ENCODE results near the gene GDAP2.
"Not testable (repeated sequence)": the region's sequence is repeated elsewhere in the genome, so short reads cannot be mapped to it uniquely, and the experiment has no call there.

The GDAP2 gene

GRCh38 chr1:117899801-117900200 lies 29.6 kb downstream of the GDAP2 start:
- no peak for DNase-seq

GRCh38 chr1:117897551-117897950 lies 31.9 kb downstream of the GDAP2 start:
- DNase-seq = no peak

- DNase-seq = peak; percentile 65
Observed at GRCh38 chr1:117895482-117896114, 33.8 kb downstream of the GDAP2 start.

- no peak for DNase-seq
Observed at GRCh38 chr1:117894078-117894477, 35.3 kb downstream of the GDAP2 start.

- DNase-seq = no peak
Observed at GRCh38 chr1:117892512-117892911, 36.9 kb downstream of the GDAP2 start.

DNA sequence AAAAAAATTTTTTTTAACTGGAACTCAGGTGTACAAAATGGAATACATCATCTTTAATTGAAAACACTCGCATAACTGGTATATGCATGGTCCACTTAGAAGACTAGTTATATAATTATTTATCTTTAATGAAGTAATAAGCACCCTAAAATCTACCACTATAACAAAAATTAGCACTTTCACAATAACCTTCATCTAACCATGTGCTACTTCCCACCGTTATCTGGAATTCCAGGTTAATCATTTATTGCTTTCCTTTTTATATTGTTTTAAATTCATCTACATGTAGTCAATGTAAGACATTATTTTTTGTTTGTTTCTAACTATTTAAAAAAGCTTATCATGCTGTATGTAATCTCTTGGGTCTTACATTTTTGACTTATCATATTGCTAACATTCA lies 39.0 kb downstream of the GDAP2 start:
- DNase-seq = no peak

GRCh38 chr1:117886101-117886795 lies 43.2 kb downstream of the GDAP2 start:
- DNase-seq = no peak

- DNase-seq = no peak
Observed at GRCh38 chr1:117883616-117884015, 45.8 kb downstream of the GDAP2 start.

GRCh38 chr1:117879284-117879683 lies 50.1 kb downstream of the GDAP2 start:
- DNase-seq = no peak

GRCh38 chr1:117877823-117878222 lies 51.6 kb downstream of the GDAP2 start:
- no peak for DNase-seq

GRCh38 chr1:117871013-117871412 lies 58.4 kb downstream of the GDAP2 start:
- no peak for DNase-seq

GRCh38 chr1:117861694-117862093 lies 67.7 kb downstream of the GDAP2 start:
- DNase-seq = no peak

GRCh38 chr1:117860896-117861610 lies 68.4 kb downstream of the GDAP2 start:
- DNase-seq = no peak

DNA sequence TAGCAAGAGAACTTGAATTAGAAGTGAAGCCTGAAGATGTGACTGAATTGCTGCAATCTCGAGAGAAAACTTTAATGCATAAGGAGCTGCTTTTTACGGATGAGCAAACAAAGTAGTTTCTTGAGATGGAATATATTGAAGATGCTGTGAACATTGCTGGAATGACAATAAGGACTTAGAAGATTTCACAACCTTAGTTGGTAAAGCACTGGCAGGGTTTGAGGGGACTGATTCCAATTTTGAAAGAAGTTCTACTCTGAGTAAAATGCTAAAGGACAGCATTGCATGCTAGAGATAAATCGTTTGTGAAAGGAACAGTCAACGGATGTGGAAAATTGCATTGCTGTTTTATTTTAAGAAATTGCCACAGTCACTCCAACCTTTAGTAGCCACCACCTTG lies 69.5 kb downstream of the GDAP2 start:
- DNase-seq = no peak

- no peak for DNase-seq
Observed at GRCh38 chr1:117857418-117857817, 72.0 kb downstream of the GDAP2 start.

DNA sequence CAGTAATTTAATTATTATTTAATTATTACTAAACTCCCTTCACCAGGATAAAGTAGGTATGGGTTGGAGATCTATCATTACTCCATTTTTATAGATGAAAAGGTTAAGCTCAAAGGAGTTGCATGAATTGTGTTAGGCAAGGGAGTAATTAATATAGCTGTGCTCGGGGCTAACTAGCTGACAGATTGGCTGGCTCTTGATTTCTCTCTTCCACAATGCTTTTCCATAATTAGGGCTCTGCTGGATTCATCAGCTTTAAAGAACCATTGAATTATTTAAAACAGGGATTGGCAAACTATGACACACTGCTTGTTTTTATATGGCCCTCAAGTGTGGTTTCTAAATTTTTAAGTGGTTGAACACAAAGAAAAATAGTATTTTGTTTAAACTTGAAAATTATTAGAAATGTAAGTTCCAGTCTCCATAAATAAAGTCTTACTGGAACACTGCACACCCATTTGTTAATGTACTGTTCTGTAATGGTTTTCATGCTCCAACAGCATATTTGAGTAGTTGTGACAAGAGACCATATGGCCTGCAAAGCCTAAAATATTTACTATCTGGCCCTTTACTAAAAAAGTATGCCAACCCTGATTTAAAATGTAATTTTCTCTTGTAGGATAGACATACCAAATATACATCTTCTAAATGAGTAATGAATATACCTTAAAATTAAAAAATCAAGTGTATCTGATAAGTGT lies 76.4 kb downstream of the GDAP2 start:
- DNase-seq = no peak

DNA sequence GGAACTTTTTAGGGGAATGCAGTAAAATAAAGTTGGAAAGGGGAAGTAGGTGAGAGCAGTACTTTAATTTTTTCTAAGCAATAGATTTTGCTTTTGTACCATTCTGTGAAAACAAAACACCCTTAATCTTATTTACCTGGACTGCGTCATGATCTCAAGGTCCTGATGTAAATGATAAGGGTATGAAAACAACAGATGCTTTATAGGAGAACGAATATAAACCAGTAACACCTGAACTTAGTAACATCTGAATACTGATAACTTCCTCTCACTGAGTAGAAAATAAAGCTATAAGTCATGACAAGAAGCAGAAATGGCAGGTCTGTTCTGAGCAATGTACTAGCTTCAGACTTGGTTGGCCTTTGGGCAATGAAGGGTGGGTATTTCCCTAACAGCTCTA lies 77.7 kb downstream of the GDAP2 start:
- no peak for DNase-seq

DNA sequence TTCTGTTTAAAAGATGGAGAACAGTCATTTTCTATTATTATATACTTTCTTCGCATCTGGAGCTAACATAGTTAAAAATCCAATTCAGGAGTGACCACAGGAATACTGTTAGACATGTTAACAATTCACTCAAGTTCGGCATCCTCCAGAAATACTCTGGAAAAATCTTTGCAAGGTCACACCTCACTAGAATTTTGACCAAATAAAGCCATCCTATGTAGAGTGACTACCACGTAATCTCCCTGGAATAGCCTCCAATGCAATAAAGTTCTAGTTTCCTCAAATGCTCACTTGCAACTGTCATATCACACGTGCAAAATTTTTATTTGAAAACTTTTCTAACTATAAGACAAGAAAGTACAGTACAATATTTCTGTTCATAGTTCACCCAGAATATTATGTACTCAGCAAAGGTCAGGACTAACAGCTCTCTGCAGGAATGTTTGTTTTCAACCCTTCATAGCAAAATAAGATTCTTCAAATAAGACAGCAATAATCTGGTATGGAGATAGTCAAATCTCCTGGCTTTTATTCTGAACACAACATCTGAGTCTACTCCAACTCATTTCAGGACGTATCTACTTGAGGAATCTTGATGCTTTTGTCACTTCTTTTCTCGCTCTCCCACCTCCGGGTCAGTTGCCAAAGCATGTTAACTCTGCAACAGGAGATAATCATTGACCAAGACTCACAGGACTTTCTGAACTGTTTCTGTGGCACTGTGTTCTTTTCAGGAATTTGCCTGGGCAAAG lies 82.6 kb downstream of the GDAP2 start:
- DNase-seq = no peak

DNA sequence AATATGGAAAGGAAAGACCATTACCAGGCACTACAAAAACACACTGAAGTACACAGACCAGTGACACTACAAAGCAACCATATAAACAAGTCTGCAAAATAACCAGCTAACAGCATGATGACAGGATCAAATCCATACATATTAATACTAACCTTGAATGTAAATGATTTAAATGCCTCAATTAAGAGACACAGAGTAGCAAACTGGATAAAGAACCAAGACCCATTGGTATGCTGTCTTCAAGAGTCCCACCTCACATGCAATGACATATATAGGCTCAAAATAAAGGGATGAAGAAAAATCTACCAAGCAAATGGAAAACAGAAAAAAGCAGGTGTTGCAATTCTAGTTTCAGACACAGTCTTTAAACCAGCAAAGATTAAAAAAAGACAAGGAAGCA lies 84.9 kb downstream of the GDAP2 start:
- not testable (repeated sequence) for DNase-seq

DNA sequence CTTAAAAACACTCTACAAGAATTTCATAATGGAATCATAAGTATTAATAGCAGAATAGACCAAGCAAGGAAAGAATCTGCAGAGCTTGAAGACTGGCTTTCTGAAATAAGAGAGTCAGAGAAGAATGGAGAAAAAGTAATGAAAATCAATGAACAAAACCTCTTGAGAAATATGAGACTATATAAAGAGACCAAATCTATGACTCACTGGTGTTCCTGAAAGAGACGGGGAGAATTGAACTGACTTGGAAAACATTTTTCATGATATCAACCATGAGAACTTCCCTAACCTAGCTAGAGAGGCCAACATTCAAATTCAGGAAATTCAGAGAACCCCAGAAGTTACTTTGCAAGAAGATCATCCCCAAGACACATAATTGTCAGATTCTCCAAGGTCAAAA lies 85.6 kb downstream of the GDAP2 start:
- DNase-seq = peak; percentile 1

DNA sequence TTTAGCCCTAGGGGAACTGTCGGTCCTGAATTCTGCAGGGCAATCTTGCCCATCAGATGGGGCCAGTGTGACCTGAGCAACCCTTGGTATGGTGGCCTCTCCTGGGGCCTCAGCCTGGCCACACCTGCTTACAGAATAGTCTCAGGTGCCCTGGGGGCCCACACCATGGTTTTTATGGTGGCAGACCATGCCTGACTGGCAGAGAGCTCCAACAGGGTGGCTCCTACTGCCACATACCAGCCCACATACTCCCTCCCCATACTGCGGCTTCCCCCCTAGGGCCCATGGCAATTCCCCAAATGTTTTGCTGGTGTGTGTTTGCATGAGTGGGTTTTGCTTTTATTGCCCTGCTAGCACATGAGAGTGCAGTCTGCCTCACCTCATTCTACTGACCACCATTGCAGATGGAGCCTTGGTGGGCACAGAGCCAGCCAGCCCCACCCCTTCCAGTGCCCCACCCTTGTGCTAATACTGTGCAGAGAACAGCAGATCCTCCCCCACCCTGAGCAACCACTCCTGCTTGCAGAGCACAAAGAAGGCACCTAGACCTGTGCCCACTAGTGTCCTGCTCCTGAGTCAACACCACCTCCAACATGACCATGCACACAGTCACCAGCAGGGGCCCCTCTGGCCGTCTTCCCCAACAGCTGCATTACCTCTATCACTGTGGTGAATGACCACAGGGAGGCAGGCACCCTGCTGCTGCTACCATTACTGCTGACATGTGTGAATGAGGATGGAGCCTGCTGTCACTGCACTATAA lies 86.8 kb downstream of the GDAP2 start:
- no peak for DNase-seq

- DNase-seq = no peak
Observed at GRCh38 chr1:117841117-117841650, 88.2 kb downstream of the GDAP2 start.

Measured in DMS53 (cell line).